K562 (cell line): ENCODE data around the gene TUBB4B. TPM values are rescaled to one million over a fixed set of nuclear protein-coding genes. Genes with fewer than 3 reads are reported as not detected.

Source experiments
- C11orf30 ChIP-seq: fragments of 450-650 bp; IDR thresholded peaks from 2 replicates; pipeline ENCODE4 v1.6.1; 2016; ENCODE audit warnings: low read depth, mild to moderate bottlenecking
- CTBP1 ChIP-seq: fragments of 450-650 bp; IDR thresholded peaks from 2 replicates; pipeline ENCODE4 v1.6.1; 2016; ENCODE audit warnings: borderline replicate concordance
- ESRRB ChIP-seq: fragments of 250-450 bp; sonication (Bioruptor Pico); IDR thresholded peaks from 2 replicates; pipeline ENCODE4 v1.5.0; 2020; ENCODE audit warnings: mild to moderate bottlenecking, moderate library complexity, borderline replicate concordance
- FOXM1 ChIP-seq, 2 experiments: fragments of 450-650 bp in 1 of 2; sonication (generic) in 1 of 2; formaldehyde crosslinking in 1 of 2; IDR thresholded peaks; 2 replicates each; pipeline versions ENCODE4 v1.6.1 to v1.9.0; 2017 to 2022; ENCODE audit warnings: low read depth in 2 of 2, mild to moderate bottlenecking in 2 of 2, missing genetic modification reagents in 1 of 2, moderate library complexity in 1 of 2
- GABPB2 ChIP-seq: fragments of 250-450 bp; sonication (Bioruptor Pico); conservative IDR thresholded peaks from 2 replicates; pipeline ENCODE4 v1.5.1; 2021; ENCODE audit warnings: mild to moderate bottlenecking
- HLTF ChIP-seq: fragments of 450-650 bp; IDR thresholded peaks from 2 replicates; pipeline ENCODE4 v1.6.1; 2016
- HNRNPK ChIP-seq: fragments of 200-400 bp; formaldehyde crosslinking; IDR thresholded peaks from one replicate; pipeline ENCODE4 v1.6.1; 2018; ENCODE audit warnings: mild to moderate bottlenecking, low read depth, low read length; ENCODE audit not compliant: poor library complexity, severe bottlenecking
- KAT2B ChIP-seq: IDR thresholded peaks from one replicate; pipeline ENCODE4 v1.6.1; 2012; ENCODE audit warnings: low read depth, mild to moderate bottlenecking, control low read depth, inconsistent platforms, low read length, moderate library complexity
- KAT7 ChIP-seq: sonication (generic); formaldehyde crosslinking; IDR thresholded peaks from 2 replicates; pipeline ENCODE4 v1.8.0; 2022; ENCODE audit warnings: missing genetic modification reagents, mild to moderate bottlenecking, borderline replicate concordance
- MED1 ChIP-seq: sonication (generic); formaldehyde crosslinking; IDR thresholded peaks from 2 replicates; pipeline ENCODE4 v1.8.1; 2023; ENCODE audit warnings: missing genetic modification reagents, borderline replicate concordance
- PURB ChIP-seq: sonication (generic); formaldehyde crosslinking; IDR thresholded peaks from 2 replicates; pipeline ENCODE4 v1.9.0; 2021; ENCODE audit warnings: low read depth, mild to moderate bottlenecking, missing genetic modification reagents
- SMARCA4 ChIP-seq: fragments of 450-650 bp; IDR thresholded peaks from 2 replicates; pipeline ENCODE4 v1.6.1; 2016
- SNIP1 ChIP-seq: fragments of 450-650 bp; IDR thresholded peaks from 2 replicates; pipeline ENCODE4 v1.7.1; 2017; ENCODE audit warnings: low read depth, mild to moderate bottlenecking
- SP2 ChIP-seq: IDR thresholded peaks from 2 replicates; pipeline ENCODE4 v1.6.1; 2011; ENCODE audit warnings: mild to moderate bottlenecking, low read depth, low read length, moderate library complexity; ENCODE audit not compliant: poor library complexity, severe bottlenecking; ENCODE audit errors: extremely low read depth
- TAF7 ChIP-seq: fragments of 450-650 bp; IDR thresholded peaks from 2 replicates; pipeline ENCODE4 v1.6.1; 2016; ENCODE audit warnings: missing genetic modification characterization, missing compliant biosample characterization
- ZC3H4 ChIP-seq: sonication (generic); formaldehyde crosslinking; IDR thresholded peaks from 2 replicates; pipeline ENCODE4 v1.9.0; 2021; ENCODE audit warnings: missing genetic modification reagents, borderline replicate concordance
- ZEB2 ChIP-seq: fragments of 450-650 bp; IDR thresholded peaks from 2 replicates; pipeline ENCODE4 v1.6.1; 2016
- ZNF133 ChIP-seq: fragments of 250-450 bp; sonication (Bioruptor Pico); IDR thresholded peaks from 2 replicates; pipeline ENCODE4 v1.4.0; 2020; ENCODE audit warnings: mild to moderate bottlenecking
- ZNF561 ChIP-seq: fragments of 450-650 bp; formaldehyde crosslinking; conservative IDR thresholded peaks from 2 replicates; pipeline ENCODE4 v1.4.0; 2020; ENCODE audit warnings: mild to moderate bottlenecking, moderate library complexity
- ZNF586 ChIP-seq: fragments of 450-650 bp; formaldehyde crosslinking; conservative IDR thresholded peaks from 2 replicates; pipeline ENCODE4 v1.4.0; 2020; ENCODE audit warnings: mild to moderate bottlenecking, moderate library complexity
- ZNF75A ChIP-seq: fragments of 450-650 bp; formaldehyde crosslinking; IDR thresholded peaks from 2 replicates; pipeline ENCODE4 v1.4.0; 2020; ENCODE audit warnings: mild to moderate bottlenecking
- polyA plus RNA-seq, 8 experiments: library from polyadenylated mRNA; depleted of rRNA in 4 of 8; stranded (reverse) in 5 of 8; unstranded in 3 of 8; fragments of >200 nt; fragmentation: Nextera tagmentation in 2 of 8; fragmentation: Illumina TruSeq in 1 of 8; extraction: Ambion mirVana in 2 of 8; extraction: Trizol in 1 of 8; gene quantifications; 2 replicates each; pipeline versions ENCODE4 v1.2.1 to v1.2.3, GENCODE V29; 2011 to 2014; ENCODE audit warnings: inconsistent platforms in 1 of 8, missing spikeins in 1 of 8
- total RNA-seq, 7 experiments: library from RNA; depleted of rRNA in 6 of 7; stranded (reverse); fragments of >200 nt in 6 of 7; fragmentation: Illumina TruSeq in 2 of 7; extraction: Trizol in 2 of 7; gene quantifications; 2 replicates each; pipeline versions ENCODE4 v1.2.1 to v1.2.3, GENCODE V29; 2011 to 2021; ENCODE audit warnings: low replicate concordance in 1 of 7
- TF ChIP-seq, protein P1 (sequence below): sonication (generic); formaldehyde crosslinking; IDR thresholded peaks from 2 replicates; pipeline ENCODE4 v1.8.0; 2023; ENCODE audit warnings: missing genetic modification reagents, mild to moderate bottlenecking, borderline replicate concordance

Gene TUBB4B
- total and polyA plus RNA-seq, 9 of the 15 experiments (the other 6 are each of a cell fraction or from before 2014, with no cell fraction given): 24.1 to 443 (median 268) TPM

GRCh38 chr9:137200311-137201204 is 40.5 kb upstream of the TUBB4B start, which contains the start of gene TPRN (continued):
- TF ChIP-seq TAF7 (tag) (no peak), ZEB2 (no peak), FOXM1 (IDR thresholded peaks at IDR 0.05; ENCODE audit: low read depth) (no peak), FOXM1 (CRISPR knock-in tag; IDR thresholded peaks at IDR 0.05; ENCODE audit: low read depth) (no peak), ZNF75A (CRISPR knock-in tag) (no peak), ZNF561 (CRISPR knock-in tag) (no peak), HLTF (no peak), ZNF586 (no peak), ESRRB (CRISPR knock-in tag) (no peak), KAT7 (CRISPR knock-in tag) (peak; percentile 79; the same call in 1 of the 2 replicates), SP2 (peak; percentile 86), SNIP1 (no peak), ZC3H4 (CRISPR knock-in tag) (no peak), MED1 (CRISPR knock-in tag) (no peak), CTBP1 (peak; percentile 75; the same call in 1 of the 2 replicates), KAT2B (no peak), PURB (no peak), ZNF133 (CRISPR knock-in tag) (no peak), SMARCA4 (peak; percentile 22; the same call in 1 of the 2 replicates), GABPB2 (no peak), C11orf30 (no peak; the same call in 1 of the 2 replicates), HNRNPK (no peak)
- TF ChIP-seq, protein P1, sequence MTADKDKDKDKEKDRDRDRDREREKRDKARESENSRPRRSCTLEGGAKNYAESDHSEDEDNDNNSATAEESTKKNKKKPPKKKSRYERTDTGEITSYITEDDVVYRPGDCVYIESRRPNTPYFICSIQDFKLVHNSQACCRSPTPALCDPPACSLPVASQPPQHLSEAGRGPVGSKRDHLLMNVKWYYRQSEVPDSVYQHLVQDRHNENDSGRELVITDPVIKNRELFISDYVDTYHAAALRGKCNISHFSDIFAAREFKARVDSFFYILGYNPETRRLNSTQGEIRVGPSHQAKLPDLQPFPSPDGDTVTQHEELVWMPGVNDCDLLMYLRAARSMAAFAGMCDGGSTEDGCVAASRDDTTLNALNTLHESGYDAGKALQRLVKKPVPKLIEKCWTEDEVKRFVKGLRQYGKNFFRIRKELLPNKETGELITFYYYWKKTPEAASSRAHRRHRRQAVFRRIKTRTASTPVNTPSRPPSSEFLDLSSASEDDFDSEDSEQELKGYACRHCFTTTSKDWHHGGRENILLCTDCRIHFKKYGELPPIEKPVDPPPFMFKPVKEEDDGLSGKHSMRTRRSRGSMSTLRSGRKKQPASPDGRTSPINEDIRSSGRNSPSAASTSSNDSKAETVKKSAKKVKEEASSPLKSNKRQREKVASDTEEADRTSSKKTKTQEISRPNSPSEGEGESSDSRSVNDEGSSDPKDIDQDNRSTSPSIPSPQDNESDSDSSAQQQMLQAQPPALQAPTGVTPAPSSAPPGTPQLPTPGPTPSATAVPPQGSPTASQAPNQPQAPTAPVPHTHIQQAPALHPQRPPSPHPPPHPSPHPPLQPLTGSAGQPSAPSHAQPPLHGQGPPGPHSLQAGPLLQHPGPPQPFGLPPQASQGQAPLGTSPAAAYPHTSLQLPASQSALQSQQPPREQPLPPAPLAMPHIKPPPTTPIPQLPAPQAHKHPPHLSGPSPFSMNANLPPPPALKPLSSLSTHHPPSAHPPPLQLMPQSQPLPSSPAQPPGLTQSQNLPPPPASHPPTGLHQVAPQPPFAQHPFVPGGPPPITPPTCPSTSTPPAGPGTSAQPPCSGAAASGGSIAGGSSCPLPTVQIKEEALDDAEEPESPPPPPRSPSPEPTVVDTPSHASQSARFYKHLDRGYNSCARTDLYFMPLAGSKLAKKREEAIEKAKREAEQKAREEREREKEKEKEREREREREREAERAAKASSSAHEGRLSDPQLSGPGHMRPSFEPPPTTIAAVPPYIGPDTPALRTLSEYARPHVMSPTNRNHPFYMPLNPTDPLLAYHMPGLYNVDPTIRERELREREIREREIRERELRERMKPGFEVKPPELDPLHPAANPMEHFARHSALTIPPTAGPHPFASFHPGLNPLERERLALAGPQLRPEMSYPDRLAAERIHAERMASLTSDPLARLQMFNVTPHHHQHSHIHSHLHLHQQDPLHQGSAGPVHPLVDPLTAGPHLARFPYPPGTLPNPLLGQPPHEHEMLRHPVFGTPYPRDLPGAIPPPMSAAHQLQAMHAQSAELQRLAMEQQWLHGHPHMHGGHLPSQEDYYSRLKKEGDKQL (CRISPR knock-in tag): no peak
